NCI-H446 (cell line): ENCODE data around the gene TGM4.

Experiments
- DNase-seq, 2 experiments: peaks; one replicate each; lab custom pipeline; 2025; lab: John Stamatoyannopoulos, UW

Gene TGM4

GRCh38 chr3:44954962-44955361, 80.6 kb downstream of the TGM4 start:
- DNase-seq: no peak

GRCh38 chr3:44955917-44956316, 81.5 kb downstream of the TGM4 start:
- peak in 1 of 2 experiments; percentile 1 for DNase-seq

- no peak for DNase-seq
Observed at GRCh38 chr3:44957986-44958385, 83.6 kb downstream of the TGM4 start.

GRCh38 chr3:44958386-44958785, 84.0 kb downstream of the TGM4 start:
- DNase-seq: no peak

- DNase-seq: no peak
Observed at GRCh38 chr3:44960387-44961026, 86.1 kb downstream of the TGM4 start.

- DNase-seq: no peak
Observed at GRCh38 chr3:44961888-44962287, 87.5 kb downstream of the TGM4 start.

GRCh38 chr3:44962621-44963393, 88.4 kb downstream of the TGM4 start:
- DNase-seq: no peak

- DNase-seq: no peak
Observed at GRCh38 chr3:44963571-44964325, 89.3 kb downstream of the TGM4 start.
